ENCODE results near the gene PLEKHG5.

DNA sequence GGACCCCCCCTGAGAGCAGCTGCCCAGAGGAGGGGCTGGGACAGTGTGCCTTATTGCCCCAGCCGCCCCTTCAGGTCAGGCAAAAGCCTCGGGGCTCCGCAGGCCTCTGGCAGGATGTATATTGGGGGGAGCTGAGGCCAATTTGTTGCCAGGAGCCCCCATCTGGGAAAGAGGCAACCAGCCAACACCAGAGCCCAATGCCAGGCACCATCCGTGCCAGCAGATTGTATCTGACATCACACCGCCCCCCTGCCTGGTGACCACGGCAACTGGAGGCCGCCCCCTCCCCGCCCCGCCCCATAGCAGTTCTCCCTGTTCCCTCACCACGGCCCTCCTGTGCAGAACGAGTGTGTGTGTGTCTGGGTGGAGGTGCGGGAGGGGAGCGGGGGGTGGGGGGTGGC lies 3.6 kb upstream of the PLEKHG5 start:
- TF ChIP-seq, protein P1, sequence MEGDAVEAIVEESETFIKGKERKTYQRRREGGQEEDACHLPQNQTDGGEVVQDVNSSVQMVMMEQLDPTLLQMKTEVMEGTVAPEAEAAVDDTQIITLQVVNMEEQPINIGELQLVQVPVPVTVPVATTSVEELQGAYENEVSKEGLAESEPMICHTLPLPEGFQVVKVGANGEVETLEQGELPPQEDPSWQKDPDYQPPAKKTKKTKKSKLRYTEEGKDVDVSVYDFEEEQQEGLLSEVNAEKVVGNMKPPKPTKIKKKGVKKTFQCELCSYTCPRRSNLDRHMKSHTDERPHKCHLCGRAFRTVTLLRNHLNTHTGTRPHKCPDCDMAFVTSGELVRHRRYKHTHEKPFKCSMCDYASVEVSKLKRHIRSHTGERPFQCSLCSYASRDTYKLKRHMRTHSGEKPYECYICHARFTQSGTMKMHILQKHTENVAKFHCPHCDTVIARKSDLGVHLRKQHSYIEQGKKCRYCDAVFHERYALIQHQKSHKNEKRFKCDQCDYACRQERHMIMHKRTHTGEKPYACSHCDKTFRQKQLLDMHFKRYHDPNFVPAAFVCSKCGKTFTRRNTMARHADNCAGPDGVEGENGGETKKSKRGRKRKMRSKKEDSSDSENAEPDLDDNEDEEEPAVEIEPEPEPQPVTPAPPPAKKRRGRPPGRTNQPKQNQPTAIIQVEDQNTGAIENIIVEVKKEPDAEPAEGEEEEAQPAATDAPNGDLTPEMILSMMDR (IDR thresholded peaks at IDR 0.05 in 8 of 11, conservative IDR thresholded peaks at IDR 0.05 in 3 of 11), result no peak
- peak in 1 of 3 donors; percentile 8 for TF ChIP-seq POLR2AphosphoS5 (IDR thresholded peaks at IDR 0.05)
- no peak for TF ChIP-seq POLR2A (IDR thresholded peaks at IDR 0.05)

Data from spleen (tissue), 7 donors.